Anterior cingulate cortex (tissue), 58 donors: ENCODE results near the gene C19orf47.

Experiments used
- DNase-seq, 58 donors: peaks; one replicate each; lab custom pipeline; 2025; lab: John Stamatoyannopoulos, UW

C19orf47 gene

DNA sequence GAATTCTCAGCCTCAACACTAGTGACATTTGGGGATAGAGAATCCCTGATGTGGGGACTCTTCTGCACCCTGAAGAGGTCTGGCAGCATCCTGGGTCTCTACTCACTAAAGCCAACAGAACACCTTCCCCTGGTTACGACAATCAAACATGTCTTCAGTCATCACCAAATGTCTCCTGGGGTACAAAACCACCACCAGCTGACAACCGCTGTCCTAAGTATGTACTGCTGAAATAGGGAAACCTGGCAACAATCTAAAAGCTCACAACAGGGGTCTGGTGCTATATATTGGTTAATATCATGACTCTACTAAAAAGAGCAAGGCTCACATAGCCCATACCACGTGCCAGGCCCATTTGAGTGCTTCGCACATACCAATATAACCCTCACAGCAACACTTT lies 76.5 kb downstream of the C19orf47 start:
- no peak for DNase-seq

DNA sequence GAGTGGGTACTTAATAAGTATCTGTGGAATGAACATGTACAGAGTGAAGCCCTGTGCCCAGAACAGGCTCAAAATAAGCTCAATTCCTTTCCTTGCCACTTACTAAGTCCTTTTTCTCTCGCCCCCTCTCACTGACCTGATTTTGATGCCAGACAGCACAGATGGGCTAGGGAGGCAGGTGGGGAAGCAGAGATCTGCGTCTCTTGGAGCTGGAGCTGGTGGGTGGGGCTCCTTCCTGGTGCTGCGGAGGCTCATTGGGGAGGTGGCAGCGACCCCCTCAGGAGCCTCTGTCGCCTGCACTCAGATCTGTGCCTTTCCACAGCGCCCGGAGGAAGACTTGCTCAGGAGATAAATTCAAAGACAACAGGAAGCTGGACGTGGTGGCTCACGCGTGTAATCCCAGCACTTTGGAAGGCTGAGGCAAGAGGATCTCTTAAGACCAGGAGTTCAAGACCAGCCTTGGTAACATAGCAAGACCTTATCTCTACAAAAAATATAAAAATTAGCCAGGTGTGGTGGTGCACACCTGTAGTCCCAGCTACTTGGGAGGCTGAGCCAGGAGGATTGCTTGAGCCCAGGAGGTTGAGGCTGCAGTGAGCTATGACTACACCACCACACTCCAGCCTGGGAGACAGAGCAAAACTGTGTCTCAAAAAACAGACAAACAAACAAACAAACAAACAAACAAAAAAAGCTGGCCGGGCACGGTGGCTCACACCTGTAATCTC lies 77.7 kb downstream of the C19orf47 start:
- DNase-seq: peak in 30 of 58 donors; percentile 18 to 83 (median 50)
